CD4-positive, alpha-beta T cell treated with Interleukin-21 for 1 hour (primary cell): Measurements from ENCODE around the gene TNK1.
"Not testable (repeated sequence)": the region's sequence is repeated elsewhere in the genome, so short reads cannot be mapped to it uniquely, and the experiment has no call there.

Source experiments
- DNase-seq: peaks from one replicate; pipeline ENCODE4 v3.0.0-alpha.2; 2020

TNK1 gene

DNA sequence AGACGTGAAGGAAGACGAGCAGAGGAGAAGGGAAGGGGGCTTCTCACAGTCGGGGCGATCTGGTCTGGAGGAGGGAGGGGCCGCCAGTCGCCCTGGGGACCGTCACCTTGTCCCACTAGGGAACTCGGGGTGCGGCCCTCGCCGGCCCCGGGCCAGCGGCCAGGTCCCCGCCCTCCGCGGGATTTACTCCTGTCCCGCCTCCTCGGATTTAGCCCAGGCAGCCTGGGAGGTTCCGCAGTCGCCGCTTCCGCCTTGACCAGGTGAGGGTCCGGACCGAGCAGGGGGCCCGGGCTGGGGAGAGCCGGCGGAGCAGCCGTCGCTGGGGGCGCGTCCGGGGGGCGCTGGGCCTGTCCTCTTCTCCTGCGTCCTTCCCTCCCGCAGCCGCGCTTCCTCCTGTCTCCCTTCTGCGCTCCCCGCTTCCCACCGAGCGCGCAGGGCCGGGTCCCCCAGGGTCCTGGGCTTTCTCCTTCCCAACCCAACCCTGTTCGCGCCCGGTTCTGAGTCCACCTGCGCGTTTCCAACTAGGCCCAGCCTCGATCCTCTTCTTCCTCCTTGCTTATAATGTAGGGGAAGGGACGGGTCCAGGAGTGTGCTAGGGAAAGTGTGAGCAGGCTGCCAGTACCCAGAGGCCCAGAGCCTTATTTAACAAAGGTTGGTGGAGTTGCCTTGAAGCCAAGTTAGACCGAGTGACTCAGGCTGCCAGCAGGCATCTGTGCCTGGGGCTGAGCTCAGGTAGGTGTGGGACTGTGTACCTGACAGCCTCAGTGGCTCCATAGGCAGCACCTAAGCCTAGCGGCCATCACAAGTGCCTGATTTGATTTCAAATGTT lies at the start of gene TNK1:
Gene TNK1 (plus strand): TSS at position 235 of the 829 bp plus-strand sequence. CDS start 1,838 bp downstream, outside the sequence.
- no peak for DNase-seq

DNA sequence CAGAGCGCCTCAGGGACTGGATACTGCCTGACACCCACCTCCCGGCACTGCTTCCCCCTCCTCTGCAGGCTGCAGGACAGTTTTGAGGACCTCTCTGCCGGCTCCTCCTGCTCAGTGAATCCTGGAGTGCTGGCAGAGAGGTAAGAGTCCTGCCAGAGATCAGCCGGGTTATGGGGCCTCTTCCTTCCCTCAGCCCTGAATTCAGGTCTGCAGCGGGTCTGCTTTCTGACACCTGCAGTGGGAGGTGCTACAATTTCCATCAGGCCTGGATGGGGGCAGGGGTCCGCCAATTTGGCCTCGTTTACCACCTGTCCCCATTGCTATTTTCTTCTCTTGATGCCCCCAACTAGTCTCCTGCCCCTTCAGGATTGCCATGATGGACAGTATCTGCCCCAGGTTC lies 48.8 kb upstream of the TNK1 start:
- DNase-seq, result no peak

DNA sequence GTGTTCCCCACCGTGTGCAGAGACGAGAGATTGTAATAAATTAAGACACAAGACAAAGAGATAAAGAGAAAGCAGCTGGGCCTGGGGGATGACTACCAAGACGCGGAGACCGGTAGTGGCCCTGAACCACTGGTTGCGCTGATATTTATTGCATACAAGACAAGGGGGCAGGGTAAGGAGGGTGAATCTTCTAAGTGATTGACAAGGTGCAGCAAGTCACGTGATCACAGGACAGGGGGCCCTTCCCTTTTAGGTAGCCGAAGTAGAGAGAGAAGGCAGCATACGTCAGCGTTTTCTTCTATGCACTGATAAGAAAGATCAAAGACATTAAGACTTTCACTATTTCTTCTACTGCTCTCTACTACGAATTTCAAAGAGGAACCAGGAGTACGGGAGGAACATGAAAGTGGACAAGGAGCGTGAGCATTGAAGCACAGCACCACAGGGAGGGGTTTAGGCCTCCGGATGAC lies 48.3 kb upstream of the TNK1 start:
- peak; percentile 73 for DNase-seq

DNA sequence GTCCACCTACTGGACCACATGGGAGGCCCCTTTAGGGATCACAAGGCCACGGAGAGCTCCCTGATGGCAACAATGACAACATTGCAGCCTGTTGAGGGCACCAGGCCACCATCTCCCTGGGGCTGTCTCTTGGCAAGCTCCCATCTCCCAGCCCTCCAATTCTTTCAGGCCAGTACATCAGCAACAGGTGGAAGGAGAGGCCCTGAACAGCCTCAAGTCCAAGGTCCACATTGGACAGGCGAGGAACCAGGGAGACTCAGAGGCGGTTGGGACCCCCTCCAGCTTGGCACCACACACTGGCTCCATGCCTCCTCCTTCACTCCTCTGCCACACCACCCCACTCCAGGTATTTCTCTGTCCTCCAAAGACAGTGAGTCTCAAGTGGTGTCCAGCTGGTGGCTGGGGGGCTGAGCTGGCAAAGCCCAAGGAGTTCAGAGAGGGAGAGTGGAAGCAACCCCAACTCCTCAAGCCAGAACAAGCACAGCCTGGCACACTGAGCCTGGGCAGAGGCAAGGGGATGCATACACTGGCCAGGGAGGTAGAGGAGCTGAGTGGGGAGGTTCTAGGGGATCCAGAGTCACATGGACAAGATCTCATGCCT lies 45.9 kb upstream of the TNK1 start:
- DNase-seq, result no peak

DNA sequence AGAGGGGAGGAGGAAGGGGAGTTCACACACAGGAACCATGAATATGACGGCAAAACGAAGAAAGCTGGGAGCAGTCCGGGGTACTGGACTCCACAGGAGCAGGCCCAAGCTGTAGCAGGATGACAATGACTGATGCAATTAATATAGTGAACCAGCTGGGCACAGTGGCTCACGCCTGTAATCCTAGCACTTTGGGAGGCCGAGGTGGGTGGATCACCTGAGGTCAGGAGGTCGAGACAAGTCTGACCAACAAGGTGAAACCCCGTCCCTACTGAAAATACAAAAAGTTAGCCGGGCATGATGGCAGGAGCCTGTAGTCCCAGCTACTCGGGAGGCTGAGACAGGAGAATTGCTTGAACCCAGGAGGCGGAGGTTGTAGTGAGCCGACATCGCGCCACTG lies 45.1 kb upstream of the TNK1 start:
- DNase-seq, result not testable (repeated sequence)

DNA sequence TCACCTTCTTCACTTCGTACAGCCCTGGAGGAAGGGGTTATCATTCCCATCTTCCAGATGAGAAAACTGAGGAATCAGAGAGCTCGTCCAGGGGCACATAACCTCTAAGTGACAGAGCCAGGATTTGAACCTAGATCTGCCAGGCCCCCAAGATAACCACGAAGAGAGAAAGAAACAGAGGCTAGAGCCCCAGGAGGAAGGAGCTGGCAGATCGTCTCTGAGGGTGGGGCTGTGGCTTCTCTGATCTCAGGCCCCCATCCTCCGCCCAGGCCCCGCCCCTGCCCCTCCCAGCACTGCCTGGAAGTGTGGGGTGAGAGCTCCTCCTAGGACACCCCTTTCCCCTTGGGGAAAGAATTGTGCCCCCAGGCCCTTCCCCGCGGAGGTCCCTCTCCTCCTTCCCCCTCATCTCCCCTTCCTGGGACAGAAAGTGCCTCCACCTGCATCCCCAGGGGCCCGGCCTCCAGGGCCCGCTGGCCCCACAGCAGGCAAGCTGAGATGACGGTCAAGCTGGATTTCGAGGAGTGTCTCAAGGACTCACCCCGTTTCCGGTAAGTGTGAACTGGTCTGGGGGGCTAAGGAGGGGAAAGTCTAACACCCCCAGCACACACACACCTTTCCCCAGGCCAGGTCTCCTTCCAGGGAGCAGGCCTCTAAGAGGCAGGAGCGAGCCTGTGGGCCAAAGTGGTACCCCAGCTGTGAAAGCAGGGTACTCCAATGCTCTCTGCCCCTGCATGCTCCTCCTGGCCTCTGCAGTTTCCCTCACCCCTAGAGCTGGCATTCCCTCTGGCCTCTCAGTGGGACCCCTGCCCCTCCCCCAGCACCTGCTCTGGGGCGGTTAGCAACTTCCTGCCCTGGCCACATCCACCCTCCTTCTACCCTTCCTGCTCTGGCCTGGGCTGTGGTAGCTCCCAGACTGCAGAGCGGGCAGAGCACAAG lies 44.4 kb upstream of the TNK1 start, which contains the start of gene ACAP1:
Gene ACAP1 (plus strand): TSS at position 290 of the 936 bp plus-strand sequence. CDS start 206 bp downstream, at position 496.
- peak; percentile 90 for DNase-seq

DNA sequence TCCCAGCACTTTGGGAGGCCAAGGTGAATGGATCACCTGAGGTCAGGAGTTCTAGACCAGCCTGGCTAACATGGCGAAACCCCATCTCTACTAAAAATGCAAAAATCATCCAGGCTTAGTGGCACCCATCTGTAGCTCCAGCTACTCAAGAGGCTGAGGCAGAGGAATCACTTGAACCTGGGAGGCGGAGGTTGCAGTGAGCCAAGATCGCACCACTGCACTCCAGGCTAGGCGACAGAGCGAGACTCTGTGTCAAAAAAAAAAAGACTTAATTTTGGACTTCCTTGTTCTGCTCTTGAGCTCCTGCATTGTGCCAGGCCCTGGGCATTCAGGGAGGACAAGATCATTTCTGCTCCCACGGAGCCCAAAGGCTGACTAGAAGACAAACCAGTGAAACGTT lies 43.3 kb upstream of the TNK1 start:
- not testable (repeated sequence) for DNase-seq

DNA sequence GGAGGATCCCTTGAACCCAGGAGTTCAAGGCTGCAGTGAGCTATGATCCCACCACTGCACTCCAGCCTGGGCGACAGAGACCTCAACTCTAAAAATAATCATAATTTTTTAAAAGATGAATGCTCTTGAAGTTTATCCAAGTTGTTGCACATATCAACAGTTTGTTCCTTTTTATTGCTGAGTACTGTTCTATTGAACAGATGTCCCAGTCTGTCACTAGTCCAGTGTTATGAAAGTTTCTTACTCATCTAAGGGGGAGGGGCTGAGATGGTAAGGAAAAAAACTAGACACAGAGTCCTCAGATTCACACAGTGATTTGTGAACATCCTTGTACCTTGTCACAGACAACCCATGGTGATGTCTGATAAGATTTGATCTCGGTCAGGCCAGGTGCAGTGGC lies 40.7 kb upstream of the TNK1 start:
- DNase-seq, result no peak

DNA sequence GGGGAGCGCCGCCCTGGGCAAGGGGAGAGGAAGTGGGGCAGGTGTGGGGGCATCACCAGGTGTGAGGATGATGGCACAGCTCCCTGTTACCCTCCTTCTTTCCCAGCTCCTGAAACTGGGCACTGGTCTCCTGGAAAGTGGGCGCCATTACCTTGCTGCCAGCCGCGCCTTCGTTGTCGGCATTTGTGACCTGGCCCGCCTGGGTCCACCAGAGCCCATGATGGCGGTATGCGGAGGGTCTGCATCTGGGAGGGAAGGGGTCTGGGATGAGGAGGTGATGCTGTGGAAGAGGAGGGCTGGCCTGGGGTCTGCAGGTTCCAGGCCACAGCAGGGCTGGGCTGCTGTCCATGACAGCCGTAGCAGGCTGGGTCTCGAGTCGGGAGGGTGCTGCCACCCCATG lies 39.0 kb upstream of the TNK1 start:
- no peak for DNase-seq

DNA sequence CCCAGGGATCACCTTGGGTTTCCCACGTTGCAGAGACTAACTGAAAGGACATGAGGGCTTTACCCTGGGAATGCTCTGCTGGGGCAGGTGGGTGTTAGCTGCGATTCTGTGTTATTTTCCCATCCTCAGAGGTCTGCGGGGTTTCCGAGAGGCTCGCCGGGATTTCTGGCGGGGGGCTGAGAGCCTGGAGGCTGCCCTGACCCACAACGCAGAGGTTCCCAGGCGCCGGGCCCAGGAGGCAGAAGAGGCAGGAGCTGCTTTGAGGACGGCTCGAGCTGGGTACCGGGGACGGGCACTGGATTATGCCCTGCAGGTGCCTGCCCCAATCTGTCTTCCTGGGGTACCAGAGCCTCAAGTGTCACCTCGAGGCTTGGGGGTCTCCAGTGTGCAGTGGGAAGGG lies 37.6 kb upstream of the TNK1 start:
- no peak for DNase-seq

DNA sequence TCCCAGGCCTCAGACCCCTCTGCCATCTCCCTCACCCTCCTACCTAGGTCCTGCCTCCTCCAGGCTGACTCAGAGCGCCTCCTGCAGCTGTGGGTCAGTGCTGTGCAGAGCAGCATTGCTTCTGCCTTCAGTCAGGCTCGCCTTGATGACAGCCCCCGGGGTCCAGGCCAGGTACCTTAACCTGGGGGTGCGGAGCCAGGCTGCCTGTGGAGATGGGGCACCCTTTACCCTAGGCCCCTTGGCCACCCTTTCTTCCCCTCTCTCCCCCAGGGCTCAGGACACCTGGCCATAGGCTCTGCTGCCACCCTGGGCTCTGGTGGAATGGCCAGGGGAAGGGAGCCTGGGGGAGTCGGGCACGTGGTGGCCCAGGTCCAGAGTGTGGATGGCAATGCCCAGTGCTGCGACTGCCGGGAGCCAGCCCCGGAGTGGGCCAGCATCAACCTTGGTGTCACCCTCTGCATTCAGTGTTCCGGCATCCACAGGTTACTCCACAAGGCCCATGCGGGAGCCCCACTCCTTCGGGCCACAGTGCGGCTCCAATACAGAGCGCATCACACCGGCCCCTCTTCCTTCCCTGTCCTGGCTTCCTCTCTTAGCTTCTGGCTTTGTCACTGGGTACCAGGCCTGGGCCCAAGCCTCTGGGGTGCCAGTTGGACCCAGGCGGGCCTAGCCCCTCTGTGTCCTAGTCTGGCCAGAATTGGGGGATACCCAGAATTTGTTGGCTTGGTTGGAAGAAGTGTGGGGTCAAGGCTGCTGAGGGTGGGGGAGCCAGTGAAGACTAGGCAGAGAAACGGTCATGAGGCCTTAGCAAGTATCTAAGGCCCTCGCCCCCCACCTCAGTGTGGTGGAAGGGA lies 33.9 kb upstream of the TNK1 start:
- DNase-seq, result no peak

DNA sequence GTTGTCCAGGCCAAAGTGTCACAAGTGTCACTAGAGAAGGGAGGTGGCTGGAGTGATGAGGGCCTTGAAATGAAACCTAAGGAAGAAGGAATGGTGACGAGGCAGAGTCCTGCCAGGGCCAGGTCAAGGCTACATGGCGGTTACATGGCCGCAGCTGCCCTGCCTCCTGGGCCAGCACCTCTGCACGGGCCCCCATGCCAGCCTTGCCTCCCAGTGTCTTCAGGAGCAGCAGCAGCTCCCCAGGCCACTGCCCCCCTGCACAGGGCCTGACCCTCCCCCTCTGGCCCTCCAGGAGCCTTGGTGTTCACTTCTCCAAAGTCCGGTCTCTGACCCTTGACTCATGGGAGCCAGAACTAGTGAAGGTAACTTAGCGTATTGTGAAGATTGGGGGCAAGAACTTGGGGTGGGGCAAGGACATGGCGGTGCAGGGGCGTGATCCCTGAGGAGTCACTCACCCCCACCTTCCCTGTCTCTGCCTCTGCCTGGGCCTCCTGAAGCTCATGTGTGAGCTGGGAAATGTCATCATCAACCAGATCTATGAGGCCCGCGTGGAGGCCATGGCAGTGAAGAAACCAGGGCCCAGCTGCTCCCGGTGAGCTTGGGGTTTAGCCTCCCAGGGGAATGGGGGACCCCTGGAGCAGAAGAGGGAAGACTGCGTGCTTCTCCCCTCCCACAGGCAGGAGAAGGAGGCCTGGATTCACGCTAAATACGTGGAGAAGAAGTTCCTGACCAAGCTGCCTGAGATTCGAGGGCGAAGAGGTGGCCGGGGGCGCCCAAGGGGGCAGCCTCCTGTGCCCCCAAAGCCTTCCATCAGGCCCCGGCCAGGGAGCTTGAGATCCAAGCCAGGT lies 33.0 kb upstream of the TNK1 start:
- no peak for DNase-seq

DNA sequence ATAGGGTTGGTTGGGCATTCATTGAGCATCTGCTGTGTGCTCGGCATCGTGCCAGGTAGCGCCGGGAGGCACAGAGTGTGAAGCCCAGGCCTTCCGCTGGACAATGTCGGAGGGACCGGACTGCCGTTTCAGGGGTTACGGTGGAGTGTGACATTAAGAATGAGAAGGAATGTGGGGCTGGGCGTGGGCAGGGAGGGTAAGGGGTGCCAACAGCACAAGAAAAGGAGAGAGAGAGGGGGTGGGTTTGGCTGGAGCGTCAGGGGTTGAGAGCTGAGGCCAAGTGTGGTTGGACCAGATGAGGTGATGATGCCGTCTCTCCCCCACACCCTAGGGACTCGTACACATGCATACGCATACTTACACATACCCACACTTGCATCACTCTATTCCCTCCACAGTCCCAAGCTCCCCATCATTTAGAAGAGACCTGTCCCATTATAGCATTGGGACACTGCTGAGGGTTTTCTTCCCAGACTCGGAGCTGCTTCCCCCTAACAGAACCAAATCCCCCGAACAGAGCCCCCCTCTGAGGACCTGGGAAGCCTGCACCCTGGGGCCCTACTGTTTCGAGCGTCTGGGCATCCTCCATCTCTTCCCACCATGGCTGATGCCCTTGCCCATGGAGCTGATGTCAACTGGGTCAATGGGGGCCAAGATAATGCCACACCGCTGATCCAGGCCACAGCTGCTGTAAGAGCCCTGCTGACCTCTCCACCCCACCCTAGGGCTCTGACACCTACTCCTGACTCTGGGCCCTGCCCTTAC lies 32.2 kb upstream of the TNK1 start:
- no peak for DNase-seq

DNA sequence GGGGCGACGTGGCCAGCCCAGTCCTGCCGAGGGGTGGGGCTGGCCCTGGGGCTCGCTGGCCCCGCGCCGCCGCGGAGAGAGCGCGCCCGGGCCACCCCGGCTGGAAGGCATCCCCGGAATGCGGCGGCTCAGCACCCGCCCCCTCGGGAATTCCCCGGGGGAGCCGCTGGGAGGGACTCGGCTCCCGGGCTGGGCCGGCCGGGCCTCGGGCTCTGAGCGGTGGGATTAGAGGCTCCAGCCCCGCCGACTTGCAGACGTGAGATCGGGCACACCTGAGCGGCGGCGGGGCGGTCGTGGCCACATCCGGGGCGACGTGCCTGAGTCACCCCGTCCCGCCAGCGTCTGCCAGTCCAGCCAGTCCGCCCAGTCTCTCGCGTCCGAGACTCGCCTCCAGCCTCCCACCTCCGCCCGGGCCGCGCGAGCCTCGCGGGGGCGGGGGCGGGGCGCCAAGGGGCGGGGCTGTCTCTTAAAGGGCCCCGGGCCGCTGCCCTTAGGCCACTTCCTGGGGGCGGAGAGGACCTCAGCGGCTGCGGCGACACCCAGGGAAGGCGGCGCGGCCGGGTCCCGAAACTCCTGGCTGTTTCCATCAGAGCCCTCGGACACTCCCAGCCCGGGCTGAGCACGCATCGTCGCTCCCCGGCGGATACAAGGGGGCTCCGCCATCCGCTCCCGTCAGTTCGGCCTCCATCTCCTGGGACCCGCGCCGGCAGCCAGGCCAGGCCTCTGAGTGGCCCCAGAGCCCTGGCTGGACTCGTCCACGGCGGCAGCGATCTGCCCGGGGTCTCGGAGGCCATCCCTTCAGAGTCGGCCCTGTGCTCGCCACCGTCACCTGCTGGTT lies 29.0 kb upstream of the TNK1 start, which contains the start of gene KCTD11:
Gene KCTD11 (plus strand): TSS at position 498 of the 838 bp plus-strand sequence.
- DNase-seq, result peak; percentile 83

DNA sequence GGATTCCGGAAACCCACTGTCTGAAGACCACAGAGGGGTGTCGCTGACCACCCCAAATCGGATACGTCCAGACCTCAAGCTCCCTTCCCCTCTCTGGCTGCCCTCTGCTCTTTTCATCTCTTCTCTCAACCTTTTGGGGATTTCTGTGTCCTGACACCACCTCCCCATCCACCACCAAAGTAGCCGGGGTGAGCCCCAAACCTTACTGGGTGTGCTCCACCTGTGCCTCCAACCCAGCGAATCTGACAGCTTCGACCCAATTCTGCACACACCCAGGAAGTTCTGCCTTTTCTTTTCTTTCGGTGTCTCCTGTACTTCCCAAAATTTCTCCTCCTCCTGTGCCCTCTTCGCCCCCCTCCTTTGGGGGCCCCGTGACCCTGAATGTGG lies 28.4 kb upstream of the TNK1 start:
- DNase-seq, result peak; percentile 26

DNA sequence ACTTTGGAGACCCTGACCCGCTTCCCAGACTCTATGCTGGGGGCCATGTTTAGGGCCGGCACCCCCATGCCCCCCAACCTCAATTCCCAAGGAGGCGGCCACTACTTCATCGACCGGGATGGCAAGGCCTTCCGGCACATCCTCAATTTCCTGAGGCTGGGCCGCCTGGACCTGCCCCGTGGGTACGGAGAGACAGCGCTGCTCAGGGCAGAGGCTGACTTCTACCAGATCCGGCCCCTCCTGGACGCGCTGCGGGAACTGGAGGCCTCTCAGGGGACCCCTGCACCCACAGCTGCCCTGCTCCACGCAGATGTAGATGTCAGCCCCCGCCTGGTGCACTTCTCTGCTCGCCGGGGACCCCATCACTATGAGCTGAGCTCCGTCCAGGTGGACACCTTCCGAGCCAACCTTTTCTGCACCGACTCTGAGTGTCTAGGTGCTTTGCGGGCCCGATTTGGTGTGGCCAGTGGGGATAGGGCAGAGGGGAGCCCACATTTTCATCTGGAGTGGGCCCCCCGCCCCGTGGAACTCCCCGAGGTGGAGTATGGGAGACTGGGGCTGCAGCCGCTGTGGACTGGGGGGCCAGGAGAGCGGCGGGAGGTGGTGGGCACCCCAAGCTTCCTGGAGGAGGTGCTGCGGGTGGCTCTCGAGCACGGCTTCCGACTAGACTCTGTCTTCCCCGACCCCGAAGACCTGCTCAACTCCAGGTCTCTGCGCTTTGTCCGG lies 27.8 kb upstream of the TNK1 start:
- DNase-seq, result no peak

DNA sequence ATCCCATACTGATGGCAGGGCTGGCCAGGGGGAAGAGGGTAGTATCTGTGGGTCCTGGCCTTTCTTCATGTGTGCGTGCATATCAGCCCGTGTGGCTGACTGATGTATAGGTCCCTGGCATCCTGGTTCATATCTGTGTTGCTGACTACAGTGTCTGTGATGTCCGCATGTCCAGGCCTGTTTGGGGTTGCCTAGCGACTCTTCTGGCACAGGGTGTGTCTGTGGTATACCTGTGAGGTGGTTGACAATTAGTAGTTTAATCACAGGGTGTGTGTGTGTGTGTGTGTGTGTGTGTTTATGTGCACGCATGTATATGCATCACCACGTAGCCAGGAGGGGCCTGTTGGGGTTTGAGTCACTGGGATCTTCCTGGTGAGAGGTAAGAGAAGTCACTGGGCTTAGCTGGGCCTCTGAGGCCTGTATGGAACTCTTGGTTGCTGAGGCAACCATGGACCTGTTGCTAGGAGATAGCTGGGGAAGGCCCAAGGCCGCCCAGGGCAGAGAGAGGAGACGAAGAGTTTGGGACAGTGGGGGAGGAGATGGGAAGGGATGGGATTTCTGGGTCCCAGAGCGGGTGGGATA lies 26.5 kb upstream of the TNK1 start:
- peak; percentile 27 for DNase-seq

DNA sequence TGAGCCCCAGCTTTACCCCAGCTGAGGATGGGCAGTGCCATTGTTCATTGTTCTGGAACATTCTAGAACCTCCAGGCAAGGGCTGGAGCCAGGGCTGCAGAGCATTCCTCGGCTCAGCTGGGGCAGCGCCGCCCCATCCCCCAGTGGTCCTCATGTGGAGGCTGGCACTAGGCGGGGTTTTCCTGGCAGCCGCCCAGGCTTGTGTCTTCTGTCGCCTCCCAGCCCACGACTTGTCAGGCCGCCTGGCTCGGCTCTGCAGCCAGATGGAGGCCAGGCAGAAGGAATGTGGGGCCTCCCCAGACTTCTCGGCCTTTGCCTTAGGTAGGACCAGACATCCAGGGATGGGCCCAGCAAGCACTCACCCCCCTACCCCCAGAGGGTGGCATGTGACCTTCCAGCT lies 25.8 kb upstream of the TNK1 start, which contains the start of gene TMEM95:
Gene TMEM95 (plus strand): TSS at position 104 of the 400 bp plus-strand sequence. CDS start 49 bp downstream, at position 153.
- DNase-seq, result no peak
